ENCODE results near the gene ZNF576.

- TF ChIP-seq CTCF (conservative IDR thresholded peaks at IDR 0.05 in 1 of 2, IDR thresholded peaks at IDR 0.05 in 1 of 2; ENCODE audit: extremely low read depth in 1 of 2, insufficient read depth in 1 of 2, low read depth in 1 of 2, low read length in 2 of 2) (no peak), EZH2 (IDR thresholded peaks at IDR 0.05; ENCODE audit: borderline replicate concordance, low read length) (no peak)
These were observed 14.9 kb upstream of the ZNF576 start for GRCh38 chr19:43581467-43581866.
